GM12878 (cell line): ENCODE data around the gene DLGAP5. TPM values are rescaled to one million over a fixed set of nuclear protein-coding genes. Genes with fewer than 3 reads are reported as not detected.

Experiments
- ATAC-seq: fragments of 200-7000 bp; cut with Tn5 transposase; 3 replicates; pipeline ENCODE4 v1.9.1; 2020; ENCODE audit warnings: mild to moderate bottlenecking, moderate library complexity
- BruUV-seq: library from RNA; stranded (reverse); fragments of 400-500 nt; replicated peaks from 2 replicates; lab custom pipeline; 2021; lab: Mats Ljungman, UMichigan
- CTCF ChIA-PET: fragments of 300-600 bp; sonication (Branson Sonifier 250); formaldehyde crosslinking; extraction: SDS; loops from one replicate; lab custom pipeline; 2021; ENCODE audit warnings: inconsistent platforms; lab: Yijun Ruan, JAX
- POLR2A ChIA-PET: fragments of 350-600 bp; formaldehyde crosslinking; extraction: SDS; loops from one replicate; lab custom pipeline; 2021; ENCODE audit warnings: inconsistent platforms; lab: Charles Lee
- RAD21 ChIA-PET: fragments of 300-600 bp; sonication (Branson Sonifier 250); formaldehyde crosslinking; loops from one replicate; lab custom pipeline; 2023; ENCODE audit warnings: antibody characterized with exemption; ENCODE audit not compliant: unreplicated experiment; lab: Charles Lee
- SMC1A ChIA-PET: fragments of 300-600 bp; sonication (Branson Sonifier 250); formaldehyde crosslinking; loops from one replicate; lab custom pipeline; 2023; ENCODE audit not compliant: unreplicated experiment, uncharacterized antibody; lab: Charles Lee
- DNase-seq: peaks from one replicate; pipeline ENCODE4 v3.0.0-alpha.2; 2011; ENCODE audit warnings: low read depth, low spot score
- FAIRE-seq: peaks from 3 replicates; lab custom pipeline; 2011; peaks lifted over from hg19 to GRCh38; lab: Jason Lieb, UNC
- H2AFZ ChIP-seq: 2 replicates; pipeline ENCODE4 v1.6.0; 2011; ENCODE audit warnings: low read depth, low read length, control low read depth; ENCODE audit not compliant: control insufficient read depth
- H3K27ac ChIP-seq: 2 replicates; pipeline ENCODE4 v1.5.1; 2011; ENCODE audit warnings: control low read depth; ENCODE audit not compliant: control insufficient read depth, insufficient read depth
- H3K27me3 ChIP-seq, 2 experiments: replicated peaks in 1 of 2; 2 replicates each; pipeline versions ENCODE4 v1.6.0 to v1.6.1; 2011; ENCODE audit warnings: low read length in 1 of 2; ENCODE audit not compliant: control insufficient read depth in 2 of 2, insufficient read depth in 2 of 2
- H3K36me3 ChIP-seq, 2 experiments: 2 replicates each; pipeline ENCODE4 v1.5.1; 2011; ENCODE audit warnings: low read length in 1 of 2; ENCODE audit not compliant: control insufficient read depth in 2 of 2, insufficient read depth in 2 of 2
- H3K4me1 ChIP-seq: 2 replicates; pipeline ENCODE4 v1.6.1; 2011; ENCODE audit warnings: mild to moderate bottlenecking, low read length, moderate library complexity, mixed read lengths; ENCODE audit not compliant: control insufficient read depth, insufficient read depth
- H3K4me2 ChIP-seq: 2 replicates; pipeline ENCODE4 v1.6.0; 2011; ENCODE audit warnings: control low read depth; ENCODE audit not compliant: control insufficient read depth, insufficient read depth
- H3K4me3 ChIP-seq: fragments of 200-600 bp; sonication (generic); 2 replicates; pipeline ENCODE4 v1.5.1; 2016
- H3K79me2 ChIP-seq: 2 replicates; pipeline ENCODE4 v1.6.0; 2011; ENCODE audit warnings: low read length; ENCODE audit not compliant: control insufficient read depth, insufficient read depth
- H3K9ac ChIP-seq: 2 replicates; pipeline ENCODE4 v1.8.0; 2011; ENCODE audit warnings: low read length, control low read depth, mixed read lengths; ENCODE audit not compliant: control insufficient read depth, insufficient read depth
- H3K9me3 ChIP-seq: replicated peaks from 3 replicates; pipeline ENCODE4 v1.5.1; 2011; ENCODE audit warnings: mild to moderate bottlenecking, low read length; ENCODE audit not compliant: control insufficient read depth, insufficient read depth
- H4K20me1 ChIP-seq: 2 replicates; pipeline ENCODE4 v1.6.0; 2011; ENCODE audit not compliant: control insufficient read depth, insufficient read depth
- CEBPB ChIP-seq, 2 experiments: fragments of 150-350 bp in 1 of 2; IDR thresholded peaks; 2 replicates each; pipeline ENCODE4 v1.6.1; 2012 to 2014; ENCODE audit warnings: low read depth in 2 of 2, low read length in 2 of 2, borderline replicate concordance in 1 of 2, inconsistent platforms in 1 of 2
- ETV6 ChIP-seq, 2 experiments: fragments of 450-650 bp in 1 of 2; IDR thresholded peaks in 1 of 2; conservative IDR thresholded peaks in 1 of 2; 2 replicates each; pipeline ENCODE4 v1.6.1; 2014; ENCODE audit warnings: antibody characterized with exemption in 1 of 2, borderline replicate concordance in 1 of 2, low read depth in 1 of 2, mild to moderate bottlenecking in 1 of 2, moderate library complexity in 1 of 2
- WGBS: methylation state at CpG from one replicate; pipeline ENCODE4 v1.1.6; 2016; ENCODE audit warnings: low lambda C conversion rate; ENCODE audit not compliant: insufficient replicate concordance, insufficient coverage; ENCODE audit errors: missing lambda C conversion rate; 5-methylcytosine and 5-hydroxymethylcytosine counted together
- in situ Hi-C: fragments of 300-500 bp; cut with MboI; formaldehyde crosslinking; loops from 9 replicates; pipeline ENCODE4 v1.14.3; 2018; ENCODE audit warnings: mixed read lengths
- intact Hi-C: fragments of 100-400 bp; cut with micrococcal nuclease; formaldehyde crosslinking; loops from one replicate; pipeline ENCODE4 v1.14.2; 2022; ENCODE audit not compliant: unreplicated experiment
- polyA plus RNA-seq, 11 experiments: library from polyadenylated mRNA; depleted of rRNA in 4 of 11; unstranded in 6 of 11; stranded (reverse) in 5 of 11; fragments of >200 nt; fragmentation: Nextera tagmentation in 4 of 11; fragmentation: Illumina TruSeq in 1 of 11; extraction: Ambion mirVana in 4 of 11; extraction: Trizol in 1 of 11; gene quantifications; 1 replicate in 1 of 11; 2 replicates in 10 of 11; pipeline versions ENCODE4 v1.2.1 to v1.2.3, GENCODE V29; 2011 to 2016; ENCODE audit warnings: inconsistent platforms in 2 of 11, missing spikeins in 2 of 11, low read depth in 1 of 11
- total RNA-seq, 4 experiments: library from RNA; depleted of rRNA in 3 of 4; stranded (reverse); fragments of >200 nt in 3 of 4; fragmentation: Illumina TruSeq in 1 of 4; extraction: Trizol in 1 of 4; gene quantifications; 2 replicates each; pipeline versions ENCODE4 v1.2.1 to v1.2.3, GENCODE V29; 2013 to 2021
- TF ChIP-seq, protein P1 (sequence below): IDR thresholded peaks from 2 replicates; pipeline ENCODE4 v1.6.1; 2011; ENCODE audit warnings: low read depth, low read length, improper control_type of control experiment, borderline replicate concordance
- TF ChIP-seq, protein P2 (sequence below): fragments of 450-650 bp; formaldehyde crosslinking; IDR thresholded peaks from 2 replicates; pipeline ENCODE4 v1.5.0; 2022; ENCODE audit warnings: mild to moderate bottlenecking, missing genetic modification characterization

Gene DLGAP5
- total and polyA plus RNA-seq, 10 of the 15 experiments (the other 5 are each of a cell fraction or from before 2014, with no cell fraction given): 40.9 to 106 (median 67.6) TPM

DNA sequence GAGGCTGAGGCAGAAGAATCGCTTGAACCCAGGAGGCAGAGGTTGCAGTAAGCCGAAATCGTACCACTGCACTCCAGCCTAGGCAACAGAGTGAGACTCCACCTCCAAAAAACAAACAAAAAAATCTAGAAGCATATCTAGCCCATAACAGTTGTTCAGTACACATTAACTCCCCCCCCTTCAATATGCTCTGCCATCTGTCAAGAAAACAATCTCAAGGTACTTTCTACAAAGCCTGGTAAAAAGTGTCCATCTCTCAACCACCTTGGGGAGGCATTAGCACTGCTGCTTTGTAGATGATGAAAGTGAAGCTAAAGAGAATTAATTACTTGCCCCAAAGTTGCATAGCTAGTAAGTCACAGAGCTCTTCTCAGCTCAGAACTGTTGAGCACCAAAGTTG is 37.4 kb downstream of the DLGAP5 start:
- Histone ChIP-seq H3K9ac (no peak overlapping the region), H4K20me1 (no peaks in the 10 kb centered on the region), H3K27me3 (no peaks in the 10 kb centered on the region), H3K27ac (no peak overlapping the region), H3K79me2 (no peaks in the 10 kb centered on the region), H3K36me3 (peaks cover 2 to 34% of the 10 kb centered on the region in 2 experiments), H3K4me1 (no peaks in the 10 kb centered on the region), H2AFZ (no peak overlapping the region), H3K4me2 (no peak overlapping the region), H3K4me3 (no peak overlapping the region), H3K9me3 (no peaks in the 10 kb centered on the region)
- in situ Hi-C loops (no loop called here), intact Hi-C loops (no loop called here)
- 100% methylated on average over 3 of the region's 3 CpGs for WGBS
- ChIA-PET SMC1A (interaction anchor here (0.8 to 2.2 kb wide), 4 partner anchors 16 to 64 kb away, joined by 3 to 10 read pairs (median 4); no protein-coding TSS in a partner anchor), POLR2A (interaction anchor here (1.0 to 1.1 kb wide), 2 partner anchors 51 to 82 kb away, joined by 3 to 5 read pairs; no protein-coding TSS in a partner anchor), RAD21 (no interaction called here), CTCF (interaction anchor here (0.6 to 2.1 kb wide), 4 partner anchors 27 to 112 kb away, joined by 3 to 6 read pairs (median 4); partner anchors contain the start of gene MAPK1IP1L)
- TF ChIP-seq ETV6 (conservative IDR thresholded peaks at IDR 0.05 in 1 of 2, IDR thresholded peaks at IDR 0.05 in 1 of 2; ENCODE audit: borderline replicate concordance in 1 of 2, low read depth in 1 of 2): no peak
- TF ChIP-seq, protein P1, sequence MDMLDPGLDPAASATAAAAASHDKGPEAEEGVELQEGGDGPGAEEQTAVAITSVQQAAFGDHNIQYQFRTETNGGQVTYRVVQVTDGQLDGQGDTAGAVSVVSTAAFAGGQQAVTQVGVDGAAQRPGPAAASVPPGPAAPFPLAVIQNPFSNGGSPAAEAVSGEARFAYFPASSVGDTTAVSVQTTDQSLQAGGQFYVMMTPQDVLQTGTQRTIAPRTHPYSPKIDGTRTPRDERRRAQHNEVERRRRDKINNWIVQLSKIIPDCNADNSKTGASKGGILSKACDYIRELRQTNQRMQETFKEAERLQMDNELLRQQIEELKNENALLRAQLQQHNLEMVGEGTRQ: no peak
- TF ChIP-seq, protein P2, sequence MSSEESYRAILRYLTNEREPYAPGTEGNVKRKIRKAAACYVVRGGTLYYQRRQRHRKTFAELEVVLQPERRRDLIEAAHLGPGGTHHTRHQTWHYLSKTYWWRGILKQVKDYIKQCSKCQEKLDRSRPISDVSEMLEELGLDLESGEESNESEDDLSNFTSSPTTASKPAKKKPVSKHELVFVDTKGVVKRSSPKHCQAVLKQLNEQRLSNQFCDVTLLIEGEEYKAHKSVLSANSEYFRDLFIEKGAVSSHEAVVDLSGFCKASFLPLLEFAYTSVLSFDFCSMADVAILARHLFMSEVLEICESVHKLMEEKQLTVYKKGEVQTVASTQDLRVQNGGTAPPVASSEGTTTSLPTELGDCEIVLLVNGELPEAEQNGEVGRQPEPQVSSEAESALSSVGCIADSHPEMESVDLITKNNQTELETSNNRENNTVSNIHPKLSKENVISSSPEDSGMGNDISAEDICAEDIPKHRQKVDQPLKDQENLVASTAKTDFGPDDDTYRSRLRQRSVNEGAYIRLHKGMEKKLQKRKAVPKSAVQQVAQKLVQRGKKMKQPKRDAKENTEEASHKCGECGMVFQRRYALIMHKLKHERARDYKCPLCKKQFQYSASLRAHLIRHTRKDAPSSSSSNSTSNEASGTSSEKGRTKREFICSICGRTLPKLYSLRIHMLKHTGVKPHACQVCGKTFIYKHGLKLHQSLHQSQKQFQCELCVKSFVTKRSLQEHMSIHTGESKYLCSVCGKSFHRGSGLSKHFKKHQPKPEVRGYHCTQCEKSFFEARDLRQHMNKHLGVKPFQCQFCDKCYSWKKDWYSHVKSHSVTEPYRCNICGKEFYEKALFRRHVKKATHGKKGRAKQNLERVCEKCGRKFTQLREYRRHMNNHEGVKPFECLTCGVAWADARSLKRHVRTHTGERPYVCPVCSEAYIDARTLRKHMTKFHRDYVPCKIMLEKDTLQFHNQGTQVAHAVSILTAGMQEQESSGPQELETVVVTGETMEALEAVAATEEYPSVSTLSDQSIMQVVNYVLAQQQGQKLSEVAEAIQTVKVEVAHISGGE (CRISPR knock-in tag): no peak
- TF ChIP-seq CEBPB (IDR thresholded peaks at IDR 0.05; ENCODE audit: borderline replicate concordance in 1 of 2, low read depth in 2 of 2, low read length in 2 of 2): no peak
- FAIRE-seq (no peak), ATAC-seq (no peak), DNase-seq (no peak)
- BruUV-seq: no TSS peak
